Retina (tissue), 1 donor: ENCODE measurements around the gene CNOT6L.

Source experiments
- DNase-seq: peaks from one replicate; pipeline ENCODE4 v3.0.0-alpha.2; 2016

The CNOT6L gene

GRCh38 chr4:77710059-77710458 lies 109.1 kb downstream of the CNOT6L start:
- no peak for DNase-seq

- no peak for DNase-seq
Observed at GRCh38 chr4:77706717-77707116, 112.5 kb downstream of the CNOT6L start.

- no peak for DNase-seq
Observed at GRCh38 chr4:77703666-77704065, 115.5 kb downstream of the CNOT6L start.

GRCh38 chr4:77701121-77701520 lies 118.0 kb downstream of the CNOT6L start:
- no peak for DNase-seq

- peak; percentile 30 for DNase-seq
Observed at GRCh38 chr4:77699731-77700210, 119.4 kb downstream of the CNOT6L start.

- DNase-seq, result no peak
Observed at GRCh38 chr4:77697860-77698590, 121.1 kb downstream of the CNOT6L start.

GRCh38 chr4:77695774-77696173 lies 123.4 kb downstream of the CNOT6L start:
- no peak for DNase-seq

GRCh38 chr4:77692847-77693432 lies 126.2 kb downstream of the CNOT6L start:
- no peak for DNase-seq

- DNase-seq, result no peak
Observed at GRCh38 chr4:77681792-77682191, 137.4 kb downstream of the CNOT6L start.

GRCh38 chr4:77676842-77677241 lies 142.3 kb downstream of the CNOT6L start:
- DNase-seq, result no peak

- DNase-seq, result no peak
Observed at GRCh38 chr4:77671051-77671450, 148.1 kb downstream of the CNOT6L start.

- no peak for DNase-seq
Observed at GRCh38 chr4:77669946-77670590, 149.1 kb downstream of the CNOT6L start.

- DNase-seq, result no peak
Observed at GRCh38 chr4:77665381-77666069, 153.6 kb downstream of the CNOT6L start.
